ENCODE results near the gene FAM171A1.
"Not testable (repeated sequence)": the region's sequence is repeated elsewhere in the genome, so short reads cannot be mapped to it uniquely, and the experiment has no call there.

DNA sequence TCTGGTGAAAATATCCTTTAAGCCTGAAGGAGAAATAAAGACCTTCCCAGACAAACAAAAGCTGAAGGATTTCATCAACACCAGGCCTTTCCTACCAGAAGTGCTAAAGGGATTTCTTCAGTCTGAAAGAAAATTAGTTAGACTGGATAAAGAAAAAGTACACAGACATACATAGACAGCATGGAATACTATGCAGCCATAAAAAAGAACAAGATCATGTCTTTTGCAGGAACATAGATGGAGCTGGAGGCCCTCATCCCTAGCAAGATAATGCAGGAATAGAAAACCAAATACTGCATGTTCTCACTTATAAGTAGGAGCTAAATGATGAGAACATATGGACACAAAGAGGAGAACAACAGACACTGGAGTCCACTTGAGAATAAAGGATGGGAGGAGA lies 29.4 kb upstream of the FAM171A1 start:
- TF ChIP-seq, protein P1, sequence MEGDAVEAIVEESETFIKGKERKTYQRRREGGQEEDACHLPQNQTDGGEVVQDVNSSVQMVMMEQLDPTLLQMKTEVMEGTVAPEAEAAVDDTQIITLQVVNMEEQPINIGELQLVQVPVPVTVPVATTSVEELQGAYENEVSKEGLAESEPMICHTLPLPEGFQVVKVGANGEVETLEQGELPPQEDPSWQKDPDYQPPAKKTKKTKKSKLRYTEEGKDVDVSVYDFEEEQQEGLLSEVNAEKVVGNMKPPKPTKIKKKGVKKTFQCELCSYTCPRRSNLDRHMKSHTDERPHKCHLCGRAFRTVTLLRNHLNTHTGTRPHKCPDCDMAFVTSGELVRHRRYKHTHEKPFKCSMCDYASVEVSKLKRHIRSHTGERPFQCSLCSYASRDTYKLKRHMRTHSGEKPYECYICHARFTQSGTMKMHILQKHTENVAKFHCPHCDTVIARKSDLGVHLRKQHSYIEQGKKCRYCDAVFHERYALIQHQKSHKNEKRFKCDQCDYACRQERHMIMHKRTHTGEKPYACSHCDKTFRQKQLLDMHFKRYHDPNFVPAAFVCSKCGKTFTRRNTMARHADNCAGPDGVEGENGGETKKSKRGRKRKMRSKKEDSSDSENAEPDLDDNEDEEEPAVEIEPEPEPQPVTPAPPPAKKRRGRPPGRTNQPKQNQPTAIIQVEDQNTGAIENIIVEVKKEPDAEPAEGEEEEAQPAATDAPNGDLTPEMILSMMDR (conservative IDR thresholded peaks at IDR 0.05 in 1 of 2, IDR thresholded peaks at IDR 0.05 in 1 of 2; ENCODE audit: extremely low read depth in 1 of 2, insufficient read depth in 1 of 2, low read depth in 1 of 2, low read length in 2 of 2): not testable (repeated sequence)
- not testable (repeated sequence) for TF ChIP-seq EZH2 (IDR thresholded peaks at IDR 0.05; ENCODE audit: borderline replicate concordance, low read length)
